ENCODE measurements around the gene ZNF808.

DNA sequence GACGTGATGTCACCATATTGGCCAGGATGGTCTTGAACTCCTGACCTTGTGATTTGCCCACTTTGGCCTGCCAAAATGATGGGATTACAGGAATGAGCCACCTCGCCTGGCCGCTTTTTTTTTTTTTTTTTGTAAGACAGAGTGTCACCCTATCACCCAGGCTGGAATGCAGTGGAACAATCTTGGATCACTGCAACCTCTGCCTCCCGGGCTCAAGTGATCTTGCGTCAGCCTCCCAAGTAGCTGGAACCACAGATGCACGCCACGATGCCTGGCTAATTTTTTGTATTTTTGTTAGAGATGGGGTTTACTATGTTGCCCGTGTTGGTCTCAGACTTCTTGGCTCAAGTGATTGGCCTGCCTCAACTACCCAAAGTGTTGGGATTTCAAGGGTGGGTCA lies 28.9 kb upstream of the ZNF808 start:
- TF ChIP-seq, protein P1, sequence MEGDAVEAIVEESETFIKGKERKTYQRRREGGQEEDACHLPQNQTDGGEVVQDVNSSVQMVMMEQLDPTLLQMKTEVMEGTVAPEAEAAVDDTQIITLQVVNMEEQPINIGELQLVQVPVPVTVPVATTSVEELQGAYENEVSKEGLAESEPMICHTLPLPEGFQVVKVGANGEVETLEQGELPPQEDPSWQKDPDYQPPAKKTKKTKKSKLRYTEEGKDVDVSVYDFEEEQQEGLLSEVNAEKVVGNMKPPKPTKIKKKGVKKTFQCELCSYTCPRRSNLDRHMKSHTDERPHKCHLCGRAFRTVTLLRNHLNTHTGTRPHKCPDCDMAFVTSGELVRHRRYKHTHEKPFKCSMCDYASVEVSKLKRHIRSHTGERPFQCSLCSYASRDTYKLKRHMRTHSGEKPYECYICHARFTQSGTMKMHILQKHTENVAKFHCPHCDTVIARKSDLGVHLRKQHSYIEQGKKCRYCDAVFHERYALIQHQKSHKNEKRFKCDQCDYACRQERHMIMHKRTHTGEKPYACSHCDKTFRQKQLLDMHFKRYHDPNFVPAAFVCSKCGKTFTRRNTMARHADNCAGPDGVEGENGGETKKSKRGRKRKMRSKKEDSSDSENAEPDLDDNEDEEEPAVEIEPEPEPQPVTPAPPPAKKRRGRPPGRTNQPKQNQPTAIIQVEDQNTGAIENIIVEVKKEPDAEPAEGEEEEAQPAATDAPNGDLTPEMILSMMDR (IDR thresholded peaks at IDR 0.05; ENCODE audit: insufficient read depth, low read length, poor library complexity, severe bottlenecking) = no peak
- TF ChIP-seq EZH2phosphoT487 (conservative IDR thresholded peaks at IDR 0.05; ENCODE audit: low read length) = no peak

Data from SU-DHL-6 (cell line).